Mesothelial cell of epicardium (in vitro differentiated cells): ENCODE data around the gene CD3G. TPM values are rescaled to one million over a fixed set of nuclear protein-coding genes. Genes with fewer than 3 reads are reported as not detected.
"Not testable (repeated sequence)": the region's sequence is repeated elsewhere in the genome, so short reads cannot be mapped to it uniquely, and the experiment has no call there.

ENCODE experiments used
- DNase-seq, 2 experiments: peaks; one replicate each; pipeline ENCODE4 v3.0.0; 2021; ENCODE audit warnings: low spot score in 2 of 2; ENCODE audit not compliant: unreplicated experiment in 2 of 2
- H3K27ac Mint-ChIP-seq: 2 replicates; pipeline ENCODE4 v1.8.0; 2021; ENCODE audit warnings: mixed read lengths
- H3K27me3 Mint-ChIP-seq: 2 replicates; pipeline ENCODE4 v1.8.0; 2021; ENCODE audit warnings: low read depth, mixed read lengths
- H3K36me3 Mint-ChIP-seq: 2 replicates; pipeline ENCODE4 v1.8.0; 2021; ENCODE audit warnings: mixed read lengths
- H3K4me1 Mint-ChIP-seq: 2 replicates; pipeline ENCODE4 v1.8.0; 2021; ENCODE audit warnings: mixed read lengths
- H3K4me3 Mint-ChIP-seq: 2 replicates; pipeline ENCODE4 v1.8.0; 2021; ENCODE audit warnings: mild to moderate bottlenecking, moderate library complexity, mixed read lengths
- H3K9me3 Mint-ChIP-seq: 2 replicates; pipeline ENCODE4 v1.8.0; 2021; ENCODE audit warnings: mixed read lengths
- total RNA-seq: library from RNA; stranded (reverse); gene quantifications from 3 replicates; pipeline ENCODE4 v1.2.1, GENCODE V29; 2021
- TF ChIP-seq, protein P1 (sequence below): fragments of 200-600 bp; sonication (generic); IDR thresholded peaks from one replicate; pipeline ENCODE4 v1.5.0; 2021; ENCODE audit warnings: antibody characterized with exemption; ENCODE audit not compliant: unreplicated experiment

CD3G gene
- total RNA-seq, 1 donor from 2014 or later, result not detected

DNA sequence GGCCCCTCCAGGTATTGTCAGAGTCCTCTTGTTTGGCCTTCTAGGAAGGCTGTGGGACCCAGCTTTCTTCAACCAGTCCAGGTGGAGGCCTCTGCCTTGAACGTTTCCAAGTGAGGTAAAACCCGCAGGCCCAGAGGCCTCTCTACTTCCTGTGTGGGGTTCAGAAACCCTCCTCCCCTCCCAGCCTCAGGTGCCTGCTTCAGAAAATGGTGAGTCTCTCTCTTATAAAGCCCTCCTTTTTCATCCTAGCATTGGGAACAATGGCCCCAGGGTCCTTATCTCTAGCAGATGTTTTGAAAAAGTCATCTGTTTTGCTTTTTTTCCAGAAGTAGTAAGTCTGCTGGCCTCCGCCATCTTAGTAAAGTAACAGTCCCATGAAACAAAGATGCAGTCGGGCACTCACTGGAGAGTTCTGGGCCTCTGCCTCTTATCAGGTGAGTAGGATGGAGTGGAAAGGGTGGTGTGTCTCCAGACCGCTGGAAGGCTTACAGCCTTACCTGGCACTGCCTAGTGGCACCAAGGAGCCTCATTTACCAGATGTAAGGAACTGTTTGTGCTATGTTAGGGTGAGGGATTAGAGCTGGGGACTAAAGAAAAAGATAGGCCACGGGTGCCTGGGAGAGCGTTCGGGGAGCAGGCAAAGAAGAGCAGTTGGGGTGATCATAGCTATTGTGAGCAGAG lies 39.4 kb upstream of the CD3G start, which contains the start of gene CD3E:
Gene CD3E (plus strand): TSS at position 163 of the 681 bp plus-strand sequence. CDS start 223 bp downstream, at position 386.
- Mint-ChIP-seq H3K9me3 (no peaks in the 10 kb centered on the region), H3K27ac (no peak within 1 kb of the TSS), H3K4me1 (no peaks in the 10 kb centered on the region), H3K27me3 (peaks cover 65% of the 10 kb centered on the region), H3K4me3 (no peak within 1 kb of the TSS), H3K36me3 (no peaks in the 10 kb centered on the region)
- TF ChIP-seq, protein P1, sequence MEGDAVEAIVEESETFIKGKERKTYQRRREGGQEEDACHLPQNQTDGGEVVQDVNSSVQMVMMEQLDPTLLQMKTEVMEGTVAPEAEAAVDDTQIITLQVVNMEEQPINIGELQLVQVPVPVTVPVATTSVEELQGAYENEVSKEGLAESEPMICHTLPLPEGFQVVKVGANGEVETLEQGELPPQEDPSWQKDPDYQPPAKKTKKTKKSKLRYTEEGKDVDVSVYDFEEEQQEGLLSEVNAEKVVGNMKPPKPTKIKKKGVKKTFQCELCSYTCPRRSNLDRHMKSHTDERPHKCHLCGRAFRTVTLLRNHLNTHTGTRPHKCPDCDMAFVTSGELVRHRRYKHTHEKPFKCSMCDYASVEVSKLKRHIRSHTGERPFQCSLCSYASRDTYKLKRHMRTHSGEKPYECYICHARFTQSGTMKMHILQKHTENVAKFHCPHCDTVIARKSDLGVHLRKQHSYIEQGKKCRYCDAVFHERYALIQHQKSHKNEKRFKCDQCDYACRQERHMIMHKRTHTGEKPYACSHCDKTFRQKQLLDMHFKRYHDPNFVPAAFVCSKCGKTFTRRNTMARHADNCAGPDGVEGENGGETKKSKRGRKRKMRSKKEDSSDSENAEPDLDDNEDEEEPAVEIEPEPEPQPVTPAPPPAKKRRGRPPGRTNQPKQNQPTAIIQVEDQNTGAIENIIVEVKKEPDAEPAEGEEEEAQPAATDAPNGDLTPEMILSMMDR, result no peak
- DNase-seq, result no peak

GRCh38 chr11:118305726-118306125 lies 38.4 kb upstream of the CD3G start:
- peaks cover 58% of the 10 kb centered on the region for H3K27me3 Mint-ChIP-seq
- H3K9me3 Mint-ChIP-seq, result no peaks in the 10 kb centered on the region
- no peak for DNase-seq
- TF ChIP-seq, protein P1, result no peak
- no peak overlapping the region for H3K4me3 Mint-ChIP-seq
- H3K4me1 Mint-ChIP-seq, result no peaks in the 10 kb centered on the region
- H3K36me3 Mint-ChIP-seq, result no peaks in the 10 kb centered on the region
- H3K27ac Mint-ChIP-seq, result no peak overlapping the region

- no peaks in the 10 kb centered on the region for H3K36me3 Mint-ChIP-seq
Measured at GRCh38 chr11:118306556-118306955, 37.6 kb upstream of the CD3G start.

GRCh38 chr11:118308995-118309528 lies 35.1 kb upstream of the CD3G start:
- not testable (repeated sequence) for DNase-seq, H3K27ac Mint-ChIP-seq, H3K4me1 Mint-ChIP-seq, H3K9me3 Mint-ChIP-seq, H3K4me3 Mint-ChIP-seq, H3K36me3 Mint-ChIP-seq
- H3K27me3 Mint-ChIP-seq, result peaks cover 57% of the 10 kb centered on the region

More at GRCh38 chr11:118306556-118306955, 37.6 kb upstream of the CD3G start:
- Mint-ChIP-seq H3K9me3 (no peaks in the 10 kb centered on the region), H3K27ac (no peak overlapping the region), H3K4me1 (no peaks in the 10 kb centered on the region), H3K27me3 (peaks cover 56% of the 10 kb centered on the region), H3K4me3 (no peak overlapping the region)
- DNase-seq, result no peak
- TF ChIP-seq, protein P1, result no peak

DNA sequence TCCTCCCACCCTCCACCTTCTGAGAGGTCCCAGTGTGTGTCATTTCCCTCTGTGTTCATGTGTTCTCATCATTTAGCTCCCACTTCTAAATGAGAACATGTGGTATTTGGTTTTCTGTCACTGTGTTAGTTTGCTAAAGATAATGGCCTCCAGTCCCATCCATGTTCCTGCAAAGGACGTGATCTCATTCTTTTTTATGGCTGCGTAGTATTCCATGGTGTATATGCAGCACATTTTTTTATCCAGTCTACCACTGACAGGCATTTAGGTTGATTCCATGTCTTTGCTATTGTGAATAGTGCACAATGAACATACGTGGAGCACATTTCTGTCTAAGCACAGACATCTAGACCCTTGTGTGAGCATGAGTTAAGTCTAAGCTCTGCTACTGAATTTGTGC lies 33.9 kb upstream of the CD3G start:
- no peaks in the 10 kb centered on the region for H3K36me3 Mint-ChIP-seq

More for the DNA sequence above, 33.9 kb upstream of the CD3G start:
- Mint-ChIP-seq H3K27ac (no peak overlapping the region), H3K4me1 (peaks cover 1% of the 10 kb centered on the region), H3K4me3 (no peak overlapping the region), H3K9me3 (no peaks in the 10 kb centered on the region), H3K27me3 (peaks cover 66% of the 10 kb centered on the region)
- no peak for DNase-seq
- TF ChIP-seq, protein P1, result no peak
